ENCODE measurements around the gene GRAMD4. TPM values are rescaled to one million over a fixed set of nuclear protein-coding genes. Genes with fewer than 3 reads are reported as not detected.

Gene GRAMD4
- total RNA-seq, 1 donor from 2014 or later: 45.6 TPM

- TF ChIP-seq CTCF (IDR thresholded peaks at IDR 0.05): no peak
- peak; percentile 64 for ATAC-seq (ENCODE audit: low read depth)
- Mint-ChIP-seq H3K4me1 (peaks cover 41% of the 10 kb centered on the region), H3K27me3 (no peaks in the 10 kb centered on the region), H3K36me3 (ENCODE audit: low read depth) (no peaks in the 10 kb centered on the region), H3K9me3 (no peaks in the 10 kb centered on the region), H3K27ac (peak overlapping the region; percentile 84), H3K4me3 (peak overlapping the region; percentile 86)
- CTCF ChIA-PET: interaction anchor here (2.9 kb wide), 1 partner anchor 51 kb away, joined by 9 read pairs; no protein-coding TSS in a partner anchor
- intact Hi-C loops (cut with micrococcal nuclease): loop anchor here (1.0 to 5.0 kb wide), 3 partner anchors 27 to 51 kb away; no protein-coding TSS in a partner anchor
- POLR2A ChIA-PET: interaction anchor here (0.6 to 1.4 kb wide), 7 partner anchors 10 to 160 kb away, joined by 3 to 5 read pairs (median 3); no protein-coding TSS in a partner anchor
- DNase-seq: no peak
Measured at GRCh38 chr22:46614025-46614931, 5.9 kb upstream of the GRAMD4 start.

- no peak overlapping the region for H3K4me3 Mint-ChIP-seq
- H3K36me3 Mint-ChIP-seq (ENCODE audit: low read depth): no peaks in the 10 kb centered on the region
- ChIA-PET CTCF (no interaction called here), POLR2A (no interaction called here)
- no peak overlapping the region for H3K27ac Mint-ChIP-seq
- H3K27me3 Mint-ChIP-seq: no peaks in the 10 kb centered on the region
- TF ChIP-seq CTCF (IDR thresholded peaks at IDR 0.05): no peak
- peaks cover 57% of the 10 kb centered on the region for H3K4me1 Mint-ChIP-seq
- intact Hi-C loops (cut with micrococcal nuclease): no loop called here
- H3K9me3 Mint-ChIP-seq: no peaks in the 10 kb centered on the region
- DNase-seq (no peak), ATAC-seq (ENCODE audit: low read depth) (no peak)
Measured at GRCh38 chr22:46617207-46617985, 2.8 kb upstream of the GRAMD4 start.

- Mint-ChIP-seq H3K4me3 (no peak overlapping the region), H3K27ac (no peak overlapping the region), H3K4me1 (peaks cover 55% of the 10 kb centered on the region), H3K27me3 (no peaks in the 10 kb centered on the region), H3K36me3 (ENCODE audit: low read depth) (no peaks in the 10 kb centered on the region), H3K9me3 (no peaks in the 10 kb centered on the region)
- no peak for TF ChIP-seq CTCF (IDR thresholded peaks at IDR 0.05)
- intact Hi-C loops (cut with micrococcal nuclease): no loop called here
- ChIA-PET POLR2A (no interaction called here), CTCF (no interaction called here)
- DNase-seq: no peak
- ATAC-seq (ENCODE audit: low read depth): no peak
Measured at GRCh38 chr22:46617986-46618647, 2.1 kb upstream of the GRAMD4 start.

GRCh38 chr22:46618667-46619066 is 1.5 kb upstream of the GRAMD4 start:
- H3K27me3 Mint-ChIP-seq: no peaks in the 10 kb centered on the region
- no peak overlapping the region for H3K4me3 Mint-ChIP-seq
- H3K9me3 Mint-ChIP-seq: no peaks in the 10 kb centered on the region
- DNase-seq: no peak
- no peak for ATAC-seq (ENCODE audit: low read depth)
- ChIA-PET CTCF (no interaction called here), POLR2A (no interaction called here)
- intact Hi-C loops (cut with micrococcal nuclease): no loop called here
- peaks cover 55% of the 10 kb centered on the region for H3K4me1 Mint-ChIP-seq
- H3K36me3 Mint-ChIP-seq (ENCODE audit: low read depth): no peaks in the 10 kb centered on the region
- no peak for TF ChIP-seq CTCF (IDR thresholded peaks at IDR 0.05)
- H3K27ac Mint-ChIP-seq: no peak overlapping the region
